Panc1 (cell line): ENCODE data around the gene TEX51. TPM values are rescaled to one million over a fixed set of nuclear protein-coding genes. Genes with fewer than 3 reads are reported as not detected.

ENCODE experiments used
- ATAC-seq: fragments of 200-7000 bp; cut with Tn5 transposase; 2 replicates; pipeline ENCODE4 v1.9.1; 2020; ENCODE audit warnings: mild to moderate bottlenecking, moderate library complexity
- BruUV-seq: library from RNA; stranded (reverse); fragments of 400-500 nt; replicated peaks from 2 replicates; lab custom pipeline; 2021; lab: Mats Ljungman, UMichigan
- CTCF ChIA-PET: fragments of 300-600 bp; sonication (Branson Sonifier 250); formaldehyde crosslinking; loops from one replicate; lab custom pipeline; 2022; ENCODE audit warnings: antibody characterized with exemption; lab: Charles Lee
- POLR2A ChIA-PET: fragments of 300-600 bp; sonication (Branson Sonifier 250); formaldehyde crosslinking; loops from one replicate; lab custom pipeline; 2022; ENCODE audit warnings: antibody characterized with exemption; lab: Charles Lee
- DNase-seq: peaks from one replicate; pipeline ENCODE4 v3.0.0-alpha.2; 2010; ENCODE audit warnings: low read depth, low spot score
- H3K27ac ChIP-seq: 2 replicates; pipeline ENCODE4 v1.5.1; 2011; ENCODE audit warnings: mild to moderate bottlenecking, low read length, inconsistent platforms
- H3K27me3 ChIP-seq: fragments of 200-500 bp; sonication (Bioruptor generic); 2 replicates; pipeline ENCODE4 v1.6.0; 2014; ENCODE audit warnings: low read length, inconsistent platforms; ENCODE audit not compliant: control insufficient read depth, insufficient read depth
- H3K36me3 ChIP-seq: fragments of 200-500 bp; sonication (Bioruptor generic); 2 replicates; pipeline ENCODE4 v1.5.1; 2014; ENCODE audit warnings: inconsistent platforms, mild to moderate bottlenecking, low read length, moderate library complexity; ENCODE audit not compliant: control insufficient read depth, insufficient read depth
- H3K4me1 ChIP-seq: 2 replicates; pipeline ENCODE4 v1.5.1; 2011; ENCODE audit warnings: inconsistent platforms, mild to moderate bottlenecking, low read length, moderate library complexity; ENCODE audit not compliant: control insufficient read depth, insufficient read depth
- H3K4me3 ChIP-seq, 2 experiments: 2 replicates each; pipeline ENCODE4 v1.5.1; 2011 to 2012; ENCODE audit warnings: low read depth in 2 of 2, low read length in 2 of 2, mild to moderate bottlenecking in 2 of 2, inconsistent platforms in 1 of 2, moderate library complexity in 1 of 2
- H3K9me3 ChIP-seq: fragments of 200-500 bp; sonication (Bioruptor generic); 2 replicates; pipeline ENCODE4 v1.5.1; 2014; ENCODE audit warnings: low read depth, mild to moderate bottlenecking, inconsistent platforms, low read length, moderate library complexity; ENCODE audit not compliant: control insufficient read depth, insufficient read depth
- CTCF ChIP-seq: fragments of 450-650 bp; IDR thresholded peaks from 2 replicates; pipeline ENCODE4 v1.5.1; 2017; ENCODE audit warnings: mild to moderate bottlenecking
- POLR2AphosphoS5 ChIP-seq: IDR thresholded peaks from 2 replicates; pipeline ENCODE4 v1.6.1; 2012; ENCODE audit warnings: mild to moderate bottlenecking, low read depth, low read length, moderate library complexity
- REST ChIP-seq, 2 experiments: IDR thresholded peaks; 2 replicates each; pipeline ENCODE4 v1.6.1; 2011 to 2012; ENCODE audit warnings: low read depth in 2 of 2, control low read depth in 1 of 2, low read length in 1 of 2, mild to moderate bottlenecking in 1 of 2, moderate library complexity in 1 of 2; ENCODE audit not compliant: insufficient read depth in 1 of 2
- SIN3A ChIP-seq: IDR thresholded peaks from 2 replicates; pipeline ENCODE4 v1.6.1; 2012; ENCODE audit warnings: low read depth, mild to moderate bottlenecking, low read length, moderate library complexity, borderline replicate concordance; ENCODE audit not compliant: insufficient read depth
- TCF7L2 ChIP-seq: IDR thresholded peaks from 2 replicates; pipeline ENCODE4 v1.6.1; 2011; ENCODE audit warnings: mild to moderate bottlenecking, low read depth, low read length, inconsistent platforms
- in situ Hi-C: cut with HindIII; loops from 2 replicates; pipeline ENCODE4 v1.10.0; 2016; ENCODE audit warnings: low sequenced_read_pairs, low pct_unique_long_range_greater_than_20kb
- intact Hi-C: fragments of 100-400 bp; cut with micrococcal nuclease; formaldehyde crosslinking; loops from one replicate; pipeline ENCODE4 v1.10.0; 2022; ENCODE audit not compliant: unreplicated experiment
- total RNA-seq: library from RNA; stranded (reverse); gene quantifications from one replicate; pipeline ENCODE4 v1.2.1, GENCODE V29; 2021; ENCODE audit not compliant: unreplicated experiment

TEX51 gene
- total RNA-seq, 1 experiment from 2014 or later = not detected

- POLR2A ChIA-PET = no interaction called here
- Histone ChIP-seq H3K27me3 (no peaks in the 10 kb centered on the region), H3K4me1 (no peaks in the 10 kb centered on the region), H3K27ac (no peak overlapping the region), H3K9me3 (no peaks in the 10 kb centered on the region), H3K4me3 (no peak overlapping the region), H3K36me3 (no peaks in the 10 kb centered on the region)
- ATAC-seq (no peak), DNase-seq (no peak)
- in situ Hi-C loops = no loop called here
- CTCF ChIA-PET = no interaction called here
- BruUV-seq = no TSS peak
- TF ChIP-seq CTCF = no peak
- TF ChIP-seq SIN3A = no peak
- no peak for TF ChIP-seq TCF7L2
- TF ChIP-seq REST (IDR thresholded peaks at IDR 0.05; ENCODE audit: insufficient read depth in 1 of 2, low read depth in 2 of 2, low read length in 1 of 2) = no peak
- intact Hi-C loops = no loop called here
These were observed 32.4 kb downstream of the TEX51 start for GRCh38 chr2:126930970-126931590.

GRCh38 chr2:126932529-126932928 lies 33.8 kb downstream of the TEX51 start:
- Histone ChIP-seq H3K36me3 (no peaks in the 10 kb centered on the region), H3K9me3 (no peaks in the 10 kb centered on the region), H3K27me3 (no peaks in the 10 kb centered on the region), H3K4me3 (no peak overlapping the region), H3K4me1 (no peaks in the 10 kb centered on the region), H3K27ac (no peak overlapping the region)
- in situ Hi-C loops (no loop called here), intact Hi-C loops (no loop called here)
- ATAC-seq (no peak), DNase-seq (no peak)
- ChIA-PET CTCF (no interaction called here), POLR2A (no interaction called here)
- no peak for TF ChIP-seq SIN3A
- TF ChIP-seq CTCF = no peak
- no peak for TF ChIP-seq REST (IDR thresholded peaks at IDR 0.05; ENCODE audit: insufficient read depth in 1 of 2, low read depth in 2 of 2, low read length in 1 of 2)
- no peak for TF ChIP-seq POLR2AphosphoS5
- no peak for TF ChIP-seq TCF7L2
- BruUV-seq = no TSS peak
